ENCODE results near the gene SSNA1.

SSNA1 gene

GRCh38 chr9:137181680-137182079, 6.8 kb upstream of the SSNA1 start:
- H3K27ac ChIP-seq, result no peak overlapping the region
- no peak overlapping the region for H3K4me2 ChIP-seq
- no peak overlapping the region for H3K9ac ChIP-seq
- H3K36me3 ChIP-seq, result peaks cover 100% of the 10 kb centered on the region
- no peaks in the 10 kb centered on the region for H3K9me3 ChIP-seq
- H3K27me3 ChIP-seq, result no peaks in the 10 kb centered on the region
- H3K4me1 ChIP-seq, result peaks cover 14% of the 10 kb centered on the region
- TF ChIP-seq Cebpa-rat (IDR thresholded peaks at IDR 0.05), result no peak
- H4K20me1 ChIP-seq, result peaks cover 52% of the 10 kb centered on the region
- no peak overlapping the region for H3K4me3 ChIP-seq

- H4K20me1 ChIP-seq, result peaks cover 52% of the 10 kb centered on the region
- peaks cover 97% of the 10 kb centered on the region for H3K36me3 ChIP-seq
- H3K4me1 ChIP-seq, result peaks cover 22% of the 10 kb centered on the region
- H3K4me3 ChIP-seq, result no peak overlapping the region
- H3K27me3 ChIP-seq, result no peaks in the 10 kb centered on the region
- no peaks in the 10 kb centered on the region for H3K9me3 ChIP-seq
- no peak overlapping the region for H3K27ac ChIP-seq
- no peak overlapping the region for H3K9ac ChIP-seq
- no peak overlapping the region for H3K4me2 ChIP-seq
- TF ChIP-seq Cebpa-rat (IDR thresholded peaks at IDR 0.05), result no peak
These were observed 5.6 kb upstream of the SSNA1 start for GRCh38 chr9:137182836-137183235.

- Histone ChIP-seq H3K4me3 (no peak overlapping the region), H3K36me3 (peaks cover 85% of the 10 kb centered on the region), H3K27me3 (no peaks in the 10 kb centered on the region), H3K9me3 (no peaks in the 10 kb centered on the region), H3K4me2 (no peak overlapping the region), H3K9ac (no peak overlapping the region), H4K20me1 (peaks cover 47% of the 10 kb centered on the region), H3K4me1 (peaks cover 22% of the 10 kb centered on the region), H3K27ac (no peak overlapping the region)
- TF ChIP-seq Cebpa-rat (IDR thresholded peaks at IDR 0.05), result no peak
These were observed 4.4 kb upstream of the SSNA1 start for GRCh38 chr9:137183980-137184595.

GRCh38 chr9:137184881-137185660, 3.4 kb upstream of the SSNA1 start:
- TF ChIP-seq Cebpa-rat (IDR thresholded peaks at IDR 0.05), result no peak
- Histone ChIP-seq H3K27ac (no peak overlapping the region), H4K20me1 (peaks cover 56% of the 10 kb centered on the region), H3K4me1 (peaks cover 31% of the 10 kb centered on the region), H3K9ac (no peak overlapping the region), H3K4me2 (no peak overlapping the region), H3K4me3 (no peak overlapping the region), H3K27me3 (no peaks in the 10 kb centered on the region), H3K36me3 (peaks cover 80% of the 10 kb centered on the region), H3K9me3 (no peaks in the 10 kb centered on the region)

GRCh38 chr9:137185921-137186320, 2.6 kb upstream of the SSNA1 start:
- H3K9ac ChIP-seq, result no peak overlapping the region

GRCh38 chr9:137186385-137186784, 2.1 kb upstream of the SSNA1 start:
- peaks cover 44% of the 10 kb centered on the region for H3K4me1 ChIP-seq
- H3K4me2 ChIP-seq, result peak overlapping the region; percentile 99
- H4K20me1 ChIP-seq, result peaks cover 69% of the 10 kb centered on the region
- no peak overlapping the region for H3K27ac ChIP-seq
- H3K36me3 ChIP-seq, result peaks cover 79% of the 10 kb centered on the region
- H3K9ac ChIP-seq, result peak overlapping the region; percentile 85; the same call in 1 of the 2 replicates
- no peak for TF ChIP-seq Cebpa-rat (IDR thresholded peaks at IDR 0.05)
- H3K27me3 ChIP-seq, result no peaks in the 10 kb centered on the region
- H3K9me3 ChIP-seq, result no peaks in the 10 kb centered on the region
- peak overlapping the region; percentile 87; the same call in 1 of the 2 replicates for H3K4me3 ChIP-seq

More at GRCh38 chr9:137185921-137186320, 2.6 kb upstream of the SSNA1 start:
- Histone ChIP-seq H3K4me1 (peaks cover 40% of the 10 kb centered on the region), H3K27me3 (no peaks in the 10 kb centered on the region), H4K20me1 (peaks cover 65% of the 10 kb centered on the region), H3K36me3 (peaks cover 79% of the 10 kb centered on the region), H3K4me3 (peak overlapping the region; percentile 87; the same call in 1 of the 2 replicates), H3K4me2 (peak overlapping the region; percentile 99), H3K9me3 (no peaks in the 10 kb centered on the region), H3K27ac (no peak overlapping the region)
- no peak for TF ChIP-seq Cebpa-rat (IDR thresholded peaks at IDR 0.05)

- H3K4me2 ChIP-seq, result peak overlapping the region; percentile 99
- no peaks in the 10 kb centered on the region for H3K27me3 ChIP-seq
- H3K9ac ChIP-seq, result peak overlapping the region; percentile 85
- peak overlapping the region; percentile 87 for H3K4me3 ChIP-seq
- peaks cover 79% of the 10 kb centered on the region for H3K36me3 ChIP-seq
- H4K20me1 ChIP-seq, result peaks cover 76% of the 10 kb centered on the region
- no peak for TF ChIP-seq Cebpa-rat (IDR thresholded peaks at IDR 0.05)
- H3K27ac ChIP-seq, result no peak overlapping the region
- peaks cover 54% of the 10 kb centered on the region for H3K4me1 ChIP-seq
- no peaks in the 10 kb centered on the region for H3K9me3 ChIP-seq
These were observed 1.1 kb upstream of the SSNA1 start for GRCh38 chr9:137187386-137187785.

GRCh38 chr9:137188086-137188489, 388 bp upstream of the SSNA1 start:
- no peak for TF ChIP-seq Cebpa-rat (IDR thresholded peaks at IDR 0.05)
- no peaks in the 10 kb centered on the region for H3K9me3 ChIP-seq

GRCh38 chr9:137189297-137190295, 1.1 kb downstream of the SSNA1 start:
- H3K27ac ChIP-seq, result peak overlapping the region; percentile 91
- peak overlapping the region; percentile 87 for H3K4me3 ChIP-seq
- no peaks in the 10 kb centered on the region for H3K27me3 ChIP-seq
- H3K4me1 ChIP-seq, result peaks cover 76% of the 10 kb centered on the region
- peak overlapping the region; percentile 85 for H3K9ac ChIP-seq
- H3K36me3 ChIP-seq, result peaks cover 68% of the 10 kb centered on the region
- peaks cover 89% of the 10 kb centered on the region for H4K20me1 ChIP-seq
- H3K4me2 ChIP-seq, result peak overlapping the region; percentile 100
- H3K9me3 ChIP-seq, result no peaks in the 10 kb centered on the region
- TF ChIP-seq Cebpa-rat (IDR thresholded peaks at IDR 0.05), result no peak

More at GRCh38 chr9:137188086-137188489, 388 bp upstream of the SSNA1 start:
- Histone ChIP-seq H3K4me3 (peak overlapping the region; percentile 87), H4K20me1 (peaks cover 80% of the 10 kb centered on the region), H3K9ac (peak overlapping the region; percentile 85), H3K27me3 (no peaks in the 10 kb centered on the region), H3K36me3 (peaks cover 79% of the 10 kb centered on the region), H3K4me2 (peak overlapping the region; percentile 99), H3K4me1 (peaks cover 61% of the 10 kb centered on the region), H3K27ac (peak overlapping the region; percentile 91)
